Esophagus squamous epithelium (tissue), 4 donors: ENCODE results near the gene SH3GLB2.
A peak's percentile ranks its signal among the peaks of the same experiment; 100 is the strongest.

Experiments used
- CTCF ChIP-seq, 6 experiments: fragments of 450-650 bp in 4 of 6; fragments of 200-600 bp in 2 of 6; sonication (generic) in 2 of 6; IDR thresholded peaks; one replicate each; pipeline ENCODE4 v1.5.1; 2016 to 2019; ENCODE audit warnings: antibody characterized with exemption in 6 of 6, mild to moderate bottlenecking in 4 of 6, moderate library complexity in 4 of 6
- POLR2A ChIP-seq, 4 donors: fragments of 450-650 bp; IDR thresholded peaks; one replicate each; pipeline ENCODE4 v1.6.1; 2017; ENCODE audit warnings: antibody characterized with exemption in 4 of 4, mild to moderate bottlenecking in 4 of 4, moderate library complexity in 3 of 4

GRCh38 chr9:129006328-129007034, 21.6 kb downstream of the SH3GLB2 start:
- TF ChIP-seq CTCF (IDR thresholded peaks at IDR 0.05) (peak; percentile 39 to 75 (median 71)), POLR2A (IDR thresholded peaks at IDR 0.05) (no peak)
